CD14-positive monocyte (primary cell): ENCODE data around the gene SCUBE2. TPM values are rescaled to one million over a fixed set of nuclear protein-coding genes. Genes with fewer than 3 reads are reported as not detected.

Experiments used
- DNase-seq, 3 donors: peaks; one replicate each; pipeline ENCODE4 v3.0.0-alpha.2; 2011 to 2022
- H2AFZ ChIP-seq: 2 replicates; pipeline ENCODE4 v1.6.0; 2012; ENCODE audit warnings: mild to moderate bottlenecking, low read depth, low read length, inconsistent platforms; ENCODE audit not compliant: insufficient read depth, poor library complexity, severe bottlenecking
- H3K27ac ChIP-seq, 2 donors: 1 replicate in 1 of 2; 2 replicates in 1 of 2; pipeline ENCODE4 v1.5.1; 2012 to 2013; ENCODE audit warnings: low read length in 2 of 2, control low read depth in 1 of 2, inconsistent platforms in 1 of 2, low read depth in 1 of 2, mild to moderate bottlenecking in 1 of 2
- H3K27me3 ChIP-seq, 2 donors: one replicate each; pipeline versions ENCODE4 v1.6.0 to v1.6.1; 2011 to 2013; ENCODE audit warnings: low read length in 2 of 2; ENCODE audit not compliant: control insufficient read depth in 2 of 2, insufficient read depth in 2 of 2
- H3K36me3 ChIP-seq, 2 donors: replicated peaks in 1 of 2; 1 replicate in 1 of 2; 2 replicates in 1 of 2; pipeline versions ENCODE4 v1.5.1 to v1.6.1; 2012 to 2013; ENCODE audit warnings: low read length in 2 of 2, control low read depth in 1 of 2, inconsistent platforms in 1 of 2, mild to moderate bottlenecking in 1 of 2; ENCODE audit not compliant: insufficient read depth in 2 of 2, control insufficient read depth in 1 of 2
- H3K4me1 ChIP-seq, 2 donors: 1 replicate in 1 of 2; 2 replicates in 1 of 2; pipeline versions ENCODE4 v1.5.1 to v1.6.1; 2012 to 2013; ENCODE audit warnings: low read length in 2 of 2, control low read depth in 1 of 2, inconsistent platforms in 1 of 2, mild to moderate bottlenecking in 1 of 2, moderate library complexity in 1 of 2; ENCODE audit not compliant: insufficient read depth in 2 of 2, control insufficient read depth in 1 of 2
- H3K4me2 ChIP-seq: replicated peaks from 2 replicates; pipeline ENCODE3; 2012; ENCODE audit warnings: low read length, moderate library complexity, mild to moderate bottlenecking; ENCODE audit not compliant: poor library complexity, severe bottlenecking; ENCODE audit errors: extremely low read depth
- H3K4me3 ChIP-seq, 3 experiments: fragments of 200-600 bp in 1 of 3; sonication (generic) in 1 of 3; replicated peaks in 1 of 3; 1 replicate in 2 of 3; 2 replicates in 1 of 3; pipeline ENCODE4 v1.5.1; 2011 to 2013; ENCODE audit warnings: low read length in 3 of 3, mild to moderate bottlenecking in 3 of 3, control low read depth in 2 of 3, low read depth in 2 of 3, inconsistent platforms in 1 of 3, moderate library complexity in 1 of 3
- H3K79me2 ChIP-seq: 2 replicates; pipeline ENCODE4 v1.6.0; 2012; ENCODE audit warnings: mild to moderate bottlenecking, control low read depth, inconsistent platforms, low read length, moderate library complexity; ENCODE audit not compliant: insufficient read depth
- H3K9ac ChIP-seq: 2 replicates; pipeline ENCODE4 v1.6.0; 2017; ENCODE audit warnings: low read length, mild to moderate bottlenecking; ENCODE audit not compliant: insufficient read depth, poor library complexity, severe bottlenecking
- H3K9me3 ChIP-seq, 2 donors: replicated peaks in 1 of 2; 1 replicate in 1 of 2; 2 replicates in 1 of 2; pipeline versions ENCODE4 v1.5.1 to v1.6.1; 2012 to 2013; ENCODE audit warnings: low read length in 2 of 2, control low read depth in 1 of 2; ENCODE audit not compliant: control insufficient read depth in 1 of 2, insufficient read depth in 1 of 2
- H4K20me1 ChIP-seq: 2 replicates; pipeline ENCODE4 v1.6.0; 2012; ENCODE audit warnings: mild to moderate bottlenecking, low read length, control low read depth, moderate library complexity; ENCODE audit not compliant: insufficient read depth
- H3K27ac Mint-ChIP-seq, 7 donors: one replicate each; pipeline ENCODE4 v1.8.0; 2020; ENCODE audit warnings: mild to moderate bottlenecking in 7 of 7, mixed read lengths in 7 of 7, moderate library complexity in 6 of 7, inconsistent platforms in 2 of 7
- H3K27me3 Mint-ChIP-seq, 3 donors: one replicate each; pipeline ENCODE4 v1.8.0; 2021 to 2022; ENCODE audit warnings: low read depth in 3 of 3, mild to moderate bottlenecking in 3 of 3, mixed read lengths in 3 of 3, moderate library complexity in 3 of 3, inconsistent platforms in 1 of 3
- H3K36me3 Mint-ChIP-seq, 2 donors: one replicate each; pipeline ENCODE4 v1.8.0; 2020; ENCODE audit warnings: mixed read lengths in 2 of 2, inconsistent platforms in 1 of 2, mild to moderate bottlenecking in 1 of 2
- H3K4me1 Mint-ChIP-seq: one replicate; pipeline ENCODE4 v1.8.0; 2020; ENCODE audit warnings: mild to moderate bottlenecking, mixed read lengths
- H3K4me3 Mint-ChIP-seq, 2 donors: one replicate each; pipeline ENCODE4 v1.8.0; 2020; ENCODE audit warnings: mild to moderate bottlenecking in 2 of 2, mixed read lengths in 2 of 2, moderate library complexity in 1 of 2
- H3K9me3 Mint-ChIP-seq, 7 donors: one replicate each; pipeline ENCODE4 v1.8.0; 2020 to 2022; ENCODE audit warnings: mixed read lengths in 7 of 7, mild to moderate bottlenecking in 6 of 7, moderate library complexity in 6 of 7, inconsistent platforms in 2 of 7
- CTCF ChIP-seq: fragments of 200-600 bp; IDR thresholded peaks from one replicate; pipeline ENCODE4 v1.8.0; 2022; ENCODE audit warnings: antibody characterized with exemption, mild to moderate bottlenecking
- WGBS: methylation state at CpG from one replicate; pipeline ENCODE4 v1.1.5; 2013; ENCODE audit warnings: missing lambda C conversion rate; ENCODE audit not compliant: insufficient coverage; 5-methylcytosine and 5-hydroxymethylcytosine counted together
- intact Hi-C, 2 donors: fragments of 100-400 bp; cut with micrococcal nuclease; formaldehyde crosslinking; loops; one replicate each; pipeline versions ENCODE4 v1.15.0 to v1.15.1; 2023
- polyA plus RNA-seq, 3 donors: library from polyadenylated mRNA; depleted of rRNA in 1 of 3; unstranded in 2 of 3; stranded (reverse) in 1 of 3; fragments of 300-500 nt in 2 of 3; fragments of >200 nt in 1 of 3; fragmentation: Illumina TruSeq in 2 of 3; gene quantifications; 1 replicate in 2 of 3; 2 replicates in 1 of 3; pipeline ENCODE4 v1.2.3, GENCODE V29; 2012 to 2021

Gene SCUBE2
- polyA plus RNA-seq, 3 donors = 0.21 to 0.36 TPM; not detected in 1

- intact Hi-C loops = loop anchor here in 1 of 2 donors (10.0 kb wide), 1 partner anchor 153 kb away; no protein-coding TSS in a partner anchor
- peak; percentile 92 to 98 (median 98) for DNase-seq
- Mint-ChIP-seq H3K4me1 (peaks cover 29% of the 10 kb centered on the region), H3K27ac (peak overlapping the region; percentile 86 to 96 (median 90)), H3K27me3 (peaks cover 26 to 39% (median 30%) of the 10 kb centered on the region in 3 donors), H3K36me3 (peaks cover 3 to 13% of the 10 kb centered on the region in 2 donors), H3K9me3 (peaks cover 0 to 12% (median 6%) of the 10 kb centered on the region in 7 donors), H3K4me3 (peak overlapping the region in 1 of 2 donors; percentile 53)
- H3K9ac ChIP-seq = no peak overlapping the region
- peak overlapping the region; percentile 65 to 71 for H3K27ac ChIP-seq
- peaks cover 33 to 37% of the 10 kb centered on the region in 2 donors for H3K4me1 ChIP-seq
- peak overlapping the region; percentile 33 for H3K4me2 ChIP-seq
- no peaks in the 10 kb centered on the region for H3K79me2 ChIP-seq
- H3K4me3 ChIP-seq = peak overlapping the region in 2 of 3 experiments; percentile 9 to 35
- no peaks in the 10 kb centered on the region for H3K9me3 ChIP-seq
- H3K27me3 ChIP-seq = peaks cover 27 to 36% of the 10 kb centered on the region in 2 donors
- no peaks in the 10 kb centered on the region for H3K36me3 ChIP-seq
- H2AFZ ChIP-seq = no peak overlapping the region
- H4K20me1 ChIP-seq = no peaks in the 10 kb centered on the region
- no peak for TF ChIP-seq CTCF
- WGBS = 45% methylated on average over 4 of the region's 6 CpGs
These were observed 89.7 kb downstream of the SCUBE2 start for GRCh38 chr11:9001736-9002135.

- Histone ChIP-seq H3K79me2 (no peaks in the 10 kb centered on the region), H3K27ac (no peak overlapping the region), H3K9ac (no peak overlapping the region), H3K4me1 (peaks cover 20% of the 10 kb centered on the region in 2 donors), H3K36me3 (no peaks in the 10 kb centered on the region), H3K4me2 (no peak overlapping the region), H3K9me3 (no peaks in the 10 kb centered on the region), H4K20me1 (no peaks in the 10 kb centered on the region), H3K4me3 (no peak overlapping the region), H2AFZ (no peak overlapping the region), H3K27me3 (peaks cover 3 to 4% of the 10 kb centered on the region in 2 donors)
- 100% methylated on average over 1 of the region's 2 CpGs for WGBS
- Mint-ChIP-seq H3K36me3 (peaks cover 0 to under 1% of the 10 kb centered on the region in 2 donors), H3K27ac (no peak overlapping the region), H3K9me3 (peaks cover 0 to 3% (median 0%) of the 10 kb centered on the region in 7 donors), H3K4me1 (peaks cover 21% of the 10 kb centered on the region), H3K27me3 (peaks cover 5 to 6% (median 5%) of the 10 kb centered on the region in 3 donors), H3K4me3 (no peak overlapping the region)
- DNase-seq = no peak
- intact Hi-C loops = no loop called here
- TF ChIP-seq CTCF = no peak
These were observed 93.4 kb downstream of the SCUBE2 start for GRCh38 chr11:8998017-8998416.
